ENCODE data around the gene LMX1B.

DNA sequence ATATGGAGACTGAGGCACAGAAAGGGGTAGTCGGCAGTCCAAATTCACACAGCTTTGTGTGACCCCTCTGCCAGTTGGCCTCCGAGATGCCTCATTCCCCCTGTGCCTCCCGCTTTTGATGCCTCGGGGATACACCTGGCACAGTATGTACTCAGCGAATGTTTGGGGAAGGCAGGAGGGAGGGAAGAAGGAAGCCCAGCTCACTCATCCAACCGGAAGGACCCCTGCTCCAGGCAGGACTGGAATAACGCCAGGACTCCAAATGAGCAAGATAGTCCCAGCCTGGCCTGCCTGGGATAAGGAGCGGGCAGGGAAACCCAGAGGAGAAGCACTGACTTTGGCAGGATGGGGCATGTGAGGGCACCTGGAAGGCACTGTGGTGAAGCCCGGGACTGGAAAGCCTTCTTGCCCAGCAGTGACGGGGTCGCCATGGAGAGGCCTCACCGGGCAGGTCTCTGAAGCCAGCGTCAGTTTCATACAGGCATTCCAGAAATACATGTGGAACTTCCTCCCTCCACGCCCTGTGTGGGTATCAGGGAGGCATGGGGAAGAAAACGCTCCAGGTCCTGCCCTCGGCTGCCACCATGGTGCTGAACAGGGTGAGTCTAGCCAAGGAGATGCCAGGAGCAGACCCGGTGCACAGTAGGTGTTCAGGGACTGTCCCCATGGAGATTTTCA is 20.3 kb downstream of the LMX1B start:
- TF ChIP-seq BCL11A (tag by site-specific recombination; IDR thresholded peaks at IDR 0.05; ENCODE audit: low read depth), result no peak
- no peak for TF ChIP-seq ZNF274 (IDR thresholded peaks at IDR 0.05; ENCODE audit: low read length)
- TF ChIP-seq ZNF274 (tag by site-specific recombination; IDR thresholded peaks at IDR 0.05; ENCODE audit: borderline replicate concordance), result no peak
- TF ChIP-seq, protein P1, sequence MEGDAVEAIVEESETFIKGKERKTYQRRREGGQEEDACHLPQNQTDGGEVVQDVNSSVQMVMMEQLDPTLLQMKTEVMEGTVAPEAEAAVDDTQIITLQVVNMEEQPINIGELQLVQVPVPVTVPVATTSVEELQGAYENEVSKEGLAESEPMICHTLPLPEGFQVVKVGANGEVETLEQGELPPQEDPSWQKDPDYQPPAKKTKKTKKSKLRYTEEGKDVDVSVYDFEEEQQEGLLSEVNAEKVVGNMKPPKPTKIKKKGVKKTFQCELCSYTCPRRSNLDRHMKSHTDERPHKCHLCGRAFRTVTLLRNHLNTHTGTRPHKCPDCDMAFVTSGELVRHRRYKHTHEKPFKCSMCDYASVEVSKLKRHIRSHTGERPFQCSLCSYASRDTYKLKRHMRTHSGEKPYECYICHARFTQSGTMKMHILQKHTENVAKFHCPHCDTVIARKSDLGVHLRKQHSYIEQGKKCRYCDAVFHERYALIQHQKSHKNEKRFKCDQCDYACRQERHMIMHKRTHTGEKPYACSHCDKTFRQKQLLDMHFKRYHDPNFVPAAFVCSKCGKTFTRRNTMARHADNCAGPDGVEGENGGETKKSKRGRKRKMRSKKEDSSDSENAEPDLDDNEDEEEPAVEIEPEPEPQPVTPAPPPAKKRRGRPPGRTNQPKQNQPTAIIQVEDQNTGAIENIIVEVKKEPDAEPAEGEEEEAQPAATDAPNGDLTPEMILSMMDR (tag by site-specific recombination; IDR thresholded peaks at IDR 0.05), result no peak

Data from HEK293 (cell line).